ENCODE measurements around the gene ING5. TPM values are rescaled to one million over a fixed set of nuclear protein-coding genes. Genes with fewer than 3 reads are reported as not detected.

Gene ING5
- total RNA-seq, 3 donors from 2014 or later = 24.6 to 52.3 (median 35.1) TPM

- Histone ChIP-seq H3K4me3 (no peak overlapping the region), H3K9me3 (no peaks in the 10 kb centered on the region), H3K4me1 (ENCODE audit: low read depth) (no peaks in the 10 kb centered on the region), H3K36me3 (ENCODE audit: low read depth) (no peaks in the 10 kb centered on the region)
- no peak for ATAC-seq
- intact Hi-C loops (cut with DNase I, micrococcal nuclease) = no loop called here
- DNase-seq = no peak
- TF ChIP-seq CTCF (IDR thresholded peaks at IDR 0.05) = no peak
Measured at GRCh38 chr2:241678784-241679540, 22.9 kb upstream of the ING5 start.

GRCh38 chr2:241680044-241680443 lies 21.8 kb upstream of the ING5 start:
- no peaks in the 10 kb centered on the region for H3K36me3 ChIP-seq (ENCODE audit: low read depth)
- no peak overlapping the region for H3K4me3 ChIP-seq
- ATAC-seq (no peak), DNase-seq (no peak)
- no peaks in the 10 kb centered on the region for H3K4me1 ChIP-seq (ENCODE audit: low read depth)
- no peak for TF ChIP-seq CTCF (IDR thresholded peaks at IDR 0.05)
- no peaks in the 10 kb centered on the region for H3K9me3 ChIP-seq
- intact Hi-C loops (cut with DNase I, micrococcal nuclease) = no loop called here

GRCh38 chr2:241680827-241681599 lies 20.8 kb upstream of the ING5 start:
- DNase-seq (no peak), ATAC-seq (peak; percentile 47)
- no peak for TF ChIP-seq CTCF (IDR thresholded peaks at IDR 0.05)
- intact Hi-C loops (cut with DNase I, micrococcal nuclease) = no loop called here
- Histone ChIP-seq H3K9me3 (no peaks in the 10 kb centered on the region), H3K4me3 (no peak overlapping the region), H3K36me3 (ENCODE audit: low read depth) (no peaks in the 10 kb centered on the region), H3K4me1 (ENCODE audit: low read depth) (peaks cover 6% of the 10 kb centered on the region)

GRCh38 chr2:241686324-241686649 lies 15.6 kb upstream of the ING5 start:
- peaks cover 3% of the 10 kb centered on the region for H3K36me3 ChIP-seq (ENCODE audit: low read depth)
- ATAC-seq = peak; percentile 9
- peaks cover 28% of the 10 kb centered on the region for H3K4me1 ChIP-seq (ENCODE audit: low read depth)
- H3K9me3 ChIP-seq = no peaks in the 10 kb centered on the region
- H3K4me3 ChIP-seq = peak overlapping the region; percentile 83
- intact Hi-C loops (cut with DNase I, micrococcal nuclease) = no loop called here
- TF ChIP-seq CTCF (IDR thresholded peaks at IDR 0.05) = no peak
- peak in 1 of 3 donors; percentile 15 for DNase-seq

- DNase-seq (peak; percentile 96 to 98 (median 96)), ATAC-seq (peak; percentile 98)
- Histone ChIP-seq H3K4me1 (ENCODE audit: low read depth) (peaks cover 28% of the 10 kb centered on the region), H3K4me3 (peak within 1 kb of the TSS; percentile 83), H3K9me3 (no peaks in the 10 kb centered on the region), H3K36me3 (ENCODE audit: low read depth) (peaks cover 3% of the 10 kb centered on the region)
- TF ChIP-seq CTCF (IDR thresholded peaks at IDR 0.05) = peak; percentile 16
- intact Hi-C loops (cut with DNase I, micrococcal nuclease) = no loop called here
Measured at GRCh38 chr2:241686650-241687425, 15.0 kb upstream of the ING5 start, which contains the start of gene DTYMK. TSS of gene DTYMK (minus strand) at chr2:241686815. CDS start at chr2:241686783, 32 bp downstream.
